LNCaP clone FGC (cell line): ENCODE data around the gene TEX264.

Experiments used
- DNase-seq: peaks from one replicate; pipeline ENCODE4 v3.0.0-alpha.2; 2011; ENCODE audit warnings: low read depth
- H3K4me3 ChIP-seq: 2 replicates; pipeline ENCODE4 v1.5.1; 2011; ENCODE audit warnings: mild to moderate bottlenecking, low read depth, low read length, control low read depth
- CTCF ChIP-seq: IDR thresholded peaks from 2 replicates; pipeline ENCODE4 v1.5.1; 2012; ENCODE audit warnings: mild to moderate bottlenecking; ENCODE audit not compliant: control insufficient read depth, insufficient read depth; ENCODE audit errors: extremely low read depth

Gene TEX264

GRCh38 chr3:51715231-51715976 lies 44.4 kb downstream of the TEX264 start:
- no peak overlapping the region for H3K4me3 ChIP-seq
- no peak for DNase-seq
- no peak for TF ChIP-seq CTCF

GRCh38 chr3:51715977-51716294 lies 44.9 kb downstream of the TEX264 start:
- DNase-seq = no peak

GRCh38 chr3:51716805-51717204 lies 45.8 kb downstream of the TEX264 start:
- no peak overlapping the region for H3K4me3 ChIP-seq
- TF ChIP-seq CTCF = no peak
- DNase-seq = no peak

More at GRCh38 chr3:51715977-51716294, 44.9 kb downstream of the TEX264 start:
- H3K4me3 ChIP-seq = no peak overlapping the region
- TF ChIP-seq CTCF = no peak

- no peak for TF ChIP-seq CTCF
- H3K4me3 ChIP-seq = no peak overlapping the region
- no peak for DNase-seq
Measured at GRCh38 chr3:51717446-51717845, 46.4 kb downstream of the TEX264 start.

GRCh38 chr3:51717947-51718346 lies 46.9 kb downstream of the TEX264 start:
- no peak overlapping the region for H3K4me3 ChIP-seq
- DNase-seq = no peak
- no peak for TF ChIP-seq CTCF

GRCh38 chr3:51718547-51719409 lies 47.7 kb downstream of the TEX264 start:
- no peak overlapping the region for H3K4me3 ChIP-seq
- peak; percentile 15 for DNase-seq
- TF ChIP-seq CTCF = peak; percentile 100
